GM19395 (cell line): ENCODE data around the gene UBE2C.

Experiments
- ATAC-seq: cut with Tn5 transposase; IDR thresholded peaks from one replicate; pipeline ENCODE4 v1.9.1; 2021; ENCODE audit warnings: mild to moderate bottlenecking, moderate library complexity; ENCODE audit not compliant: unreplicated experiment

UBE2C gene

GRCh38 chr20:45832619-45833018 is 20.2 kb downstream of the UBE2C start:
- no peak for ATAC-seq

GRCh38 chr20:45833030-45833882 is 20.8 kb downstream of the UBE2C start, which contains the start of gene SNX21:
TSS of gene SNX21 (plus strand) at chr20:45833799. CDS start at chr20:45833920, 121 bp downstream.
- no peak for ATAC-seq

GRCh38 chr20:45833883-45834796 is 21.7 kb downstream of the UBE2C start:
- no peak for ATAC-seq

GRCh38 chr20:45834797-45835161 is 22.3 kb downstream of the UBE2C start:
- ATAC-seq: no peak

GRCh38 chr20:45835329-45835765 is 22.9 kb downstream of the UBE2C start:
- no peak for ATAC-seq

GRCh38 chr20:45835825-45836224 is 23.4 kb downstream of the UBE2C start:
- ATAC-seq: no peak

GRCh38 chr20:45836841-45837240 is 24.4 kb downstream of the UBE2C start:
- no peak for ATAC-seq

- no peak for ATAC-seq
Observed at GRCh38 chr20:45840700-45841198, 28.3 kb downstream of the UBE2C start.

GRCh38 chr20:45841407-45842129 is 29.1 kb downstream of the UBE2C start:
- no peak for ATAC-seq

- peak; percentile 66 for ATAC-seq
Observed at GRCh38 chr20:45842169-45842812, 29.8 kb downstream of the UBE2C start.

GRCh38 chr20:45843506-45843905 is 31.1 kb downstream of the UBE2C start:
- no peak for ATAC-seq

GRCh38 chr20:45845452-45845851 is 33.0 kb downstream of the UBE2C start:
- no peak for ATAC-seq

- ATAC-seq: no peak
Observed at GRCh38 chr20:45848421-45848820, 36.0 kb downstream of the UBE2C start.

GRCh38 chr20:45848969-45849582 is 36.6 kb downstream of the UBE2C start:
- no peak for ATAC-seq

- no peak for ATAC-seq
Observed at GRCh38 chr20:45850238-45850637, 37.8 kb downstream of the UBE2C start.

- no peak for ATAC-seq
Observed at GRCh38 chr20:45850926-45851325, 38.5 kb downstream of the UBE2C start.

- ATAC-seq: no peak
Observed at GRCh38 chr20:45851501-45851900, 39.1 kb downstream of the UBE2C start.

- ATAC-seq: no peak
Observed at GRCh38 chr20:45852326-45852725, 39.9 kb downstream of the UBE2C start.

GRCh38 chr20:45853484-45853883 is 41.0 kb downstream of the UBE2C start:
- ATAC-seq: no peak
